CD4-positive, alpha-beta T cell treated with Interleukin-6 at 100 ng/mL for 8 hours (primary cell): Measurements from ENCODE around the gene TRIM9.

Experiments
- DNase-seq: peaks from one replicate; pipeline ENCODE4 v3.0.0-alpha.2; 2020; ENCODE audit warnings: mixed read lengths, low spot score

Gene TRIM9

DNA sequence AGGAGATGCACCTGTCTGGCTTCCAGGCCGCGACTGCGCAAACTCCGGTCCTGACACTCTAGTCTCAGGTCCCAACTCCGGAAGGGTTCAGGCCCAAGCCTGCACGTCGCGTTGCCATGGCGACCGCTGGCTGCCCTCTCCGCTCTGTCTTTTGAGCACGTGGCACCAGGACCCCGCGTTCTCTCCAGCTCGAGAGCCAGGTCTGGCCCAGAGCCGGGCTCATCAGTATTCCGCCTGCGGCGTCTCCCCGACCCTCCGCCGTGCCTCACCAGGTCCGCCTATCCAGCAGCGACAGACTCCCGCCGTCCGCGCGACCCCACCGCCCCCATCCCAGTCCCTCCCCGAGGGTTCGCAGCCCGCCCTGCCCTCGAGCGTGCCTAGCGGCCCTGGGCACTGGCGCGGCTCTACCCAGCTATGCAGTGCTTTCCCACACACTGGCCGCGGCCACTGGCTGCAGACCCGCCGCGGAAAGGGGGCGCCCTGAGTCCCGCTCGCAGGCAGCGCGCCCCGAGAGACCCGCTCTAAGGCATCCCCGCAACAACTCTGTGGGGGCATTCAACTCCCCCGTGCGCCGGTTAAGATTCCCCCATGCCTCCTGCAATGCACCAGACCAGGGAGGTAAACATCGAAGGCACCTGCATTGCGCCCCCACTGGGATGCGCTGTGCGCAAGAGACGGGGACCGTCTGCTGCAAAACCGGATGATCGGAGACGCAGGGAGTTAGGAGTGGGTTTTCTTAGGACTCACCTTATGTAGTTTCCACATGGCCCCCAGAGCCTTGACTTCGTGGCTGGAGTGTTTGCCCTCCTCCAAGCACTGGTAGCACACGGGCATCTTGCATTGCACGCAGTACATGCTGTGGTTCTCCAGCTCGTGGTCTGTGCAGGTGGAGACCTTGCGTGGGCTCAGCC lies 1.3 kb downstream of the TRIM9 start:
- peak; percentile 25 for DNase-seq

DNA sequence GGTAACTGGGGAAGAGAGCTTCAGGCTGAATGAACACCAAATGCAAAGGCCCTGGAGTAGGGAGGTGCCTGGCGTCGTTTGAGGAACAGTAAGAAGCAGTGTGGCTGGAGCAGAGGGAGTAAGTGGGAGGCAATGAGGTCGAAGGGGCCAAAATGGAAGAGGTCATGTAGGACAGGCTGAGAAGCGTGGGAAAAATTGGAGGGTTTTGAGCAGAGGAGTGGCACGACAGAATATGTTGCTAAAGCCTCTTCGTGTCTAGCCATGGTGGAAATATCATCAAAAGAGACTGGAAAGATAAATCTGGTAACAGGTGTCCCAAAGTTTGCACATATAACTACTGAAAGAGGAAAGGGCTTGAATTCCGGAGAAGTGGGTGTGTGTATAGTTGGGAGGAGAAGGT lies 1.9 kb downstream of the TRIM9 start:
- no peak for DNase-seq

DNA sequence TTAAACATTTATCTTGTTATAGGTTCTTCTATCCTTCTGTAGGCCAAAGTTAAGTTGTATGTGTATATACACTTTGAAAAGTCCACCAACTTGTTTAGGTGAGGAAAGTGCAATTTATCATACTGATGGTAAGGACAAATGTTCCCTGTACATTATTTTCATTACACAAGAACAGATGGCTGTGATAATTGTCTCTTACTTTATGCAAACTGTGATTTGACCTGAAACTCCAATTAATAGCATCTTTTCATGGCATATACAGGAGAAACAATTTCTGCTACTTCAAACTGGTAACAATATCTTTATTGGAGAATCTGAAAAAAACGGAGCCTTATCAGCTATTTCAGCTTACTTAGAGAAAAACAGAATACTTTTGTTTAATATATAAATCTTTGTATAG lies 5.6 kb downstream of the TRIM9 start:
- DNase-seq = no peak

DNA sequence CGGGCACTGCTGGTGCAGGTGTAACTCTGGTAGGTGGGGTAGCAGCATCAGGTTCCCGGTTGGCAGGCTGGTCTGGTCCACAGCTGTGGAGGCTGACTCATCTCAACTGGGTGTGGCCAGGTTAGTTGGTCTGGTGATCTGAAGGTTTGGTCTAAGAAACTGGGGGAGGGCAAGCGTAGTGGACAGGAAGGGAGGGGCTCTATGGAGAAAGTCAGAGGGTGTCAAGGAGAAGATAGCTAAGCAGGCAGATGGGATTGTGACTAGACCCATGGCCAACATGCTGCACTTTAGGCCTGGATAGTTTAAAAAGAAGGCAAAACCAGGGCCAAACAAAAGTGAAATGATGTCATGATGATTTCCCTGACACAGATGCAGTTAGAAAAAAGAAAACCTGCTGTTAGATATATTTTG lies 7.9 kb downstream of the TRIM9 start:
- no peak for DNase-seq

DNA sequence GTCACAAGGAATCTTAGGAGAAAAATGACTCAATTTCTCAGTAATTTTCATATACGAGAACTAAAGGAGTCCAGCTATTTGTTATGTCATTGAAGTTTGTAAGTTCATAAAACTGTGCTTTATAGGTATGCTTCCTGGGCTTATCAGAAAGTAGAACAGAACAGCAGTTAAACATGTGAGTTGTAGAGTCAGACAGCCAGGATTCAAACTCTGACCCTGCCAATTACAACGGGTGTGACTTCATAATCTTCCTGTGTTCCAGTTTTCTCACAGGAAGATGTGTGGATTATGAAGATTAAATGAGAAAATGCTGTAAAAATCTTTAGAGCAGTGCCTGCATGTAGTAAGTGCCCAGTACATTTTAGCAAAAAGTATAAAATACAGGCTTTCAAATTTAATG lies 8.9 kb downstream of the TRIM9 start:
- DNase-seq = no peak

DNA sequence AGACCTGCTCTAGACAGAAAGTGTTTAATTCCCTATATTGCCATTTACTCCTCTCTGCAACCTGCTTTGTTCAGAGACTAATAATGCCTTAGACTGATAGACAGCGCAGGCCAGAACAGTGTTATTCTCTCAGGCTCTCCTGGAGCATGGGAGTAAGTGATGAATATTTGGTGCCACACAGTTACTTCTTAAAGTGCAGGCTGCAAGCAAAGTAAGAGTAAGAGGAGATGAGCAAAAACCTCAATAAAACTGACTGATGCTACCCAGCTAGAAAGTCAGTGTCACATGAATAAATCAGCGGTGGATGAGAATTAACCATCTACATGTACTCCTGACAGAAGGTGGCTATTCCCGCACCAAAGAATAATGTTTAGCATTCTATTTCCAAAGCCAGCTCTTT lies 9.9 kb downstream of the TRIM9 start:
- no peak for DNase-seq

DNA sequence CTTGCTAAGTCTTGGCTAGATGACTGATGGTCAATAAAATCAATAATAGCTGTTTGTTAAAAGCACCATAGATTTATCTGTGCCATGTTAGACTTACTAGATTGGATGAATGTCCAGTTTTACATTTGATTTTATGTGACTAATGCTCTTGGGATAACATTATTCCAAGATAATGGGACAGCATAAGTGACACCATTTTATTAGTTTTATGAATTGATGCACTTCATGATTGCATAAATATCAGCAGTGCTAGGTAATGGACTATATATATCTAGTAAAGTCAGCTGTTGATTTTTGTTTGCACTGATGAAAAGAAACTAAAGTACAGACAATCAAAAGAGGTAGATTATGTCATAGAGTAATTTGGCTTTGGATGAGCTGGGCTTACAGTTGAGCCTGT lies 10.4 kb downstream of the TRIM9 start:
- DNase-seq = no peak

DNA sequence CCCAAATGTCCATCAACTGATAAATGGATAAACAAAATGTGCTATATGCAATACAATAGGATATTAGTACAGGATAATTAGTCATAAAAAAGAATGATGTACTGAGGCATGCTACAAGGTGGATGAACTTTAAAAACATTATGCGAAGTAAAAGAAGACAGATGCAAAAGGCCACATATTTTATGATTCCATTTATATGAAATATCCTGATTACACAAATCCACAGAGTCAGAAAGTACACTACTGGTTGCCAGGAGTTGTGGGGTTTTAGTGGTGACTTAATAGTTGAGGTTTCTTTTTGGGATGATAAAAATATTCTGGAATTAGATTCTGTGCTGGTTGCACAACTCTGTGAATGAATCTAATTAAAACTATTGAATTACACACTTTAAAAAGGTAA lies 12.6 kb downstream of the TRIM9 start:
- no peak for DNase-seq

DNA sequence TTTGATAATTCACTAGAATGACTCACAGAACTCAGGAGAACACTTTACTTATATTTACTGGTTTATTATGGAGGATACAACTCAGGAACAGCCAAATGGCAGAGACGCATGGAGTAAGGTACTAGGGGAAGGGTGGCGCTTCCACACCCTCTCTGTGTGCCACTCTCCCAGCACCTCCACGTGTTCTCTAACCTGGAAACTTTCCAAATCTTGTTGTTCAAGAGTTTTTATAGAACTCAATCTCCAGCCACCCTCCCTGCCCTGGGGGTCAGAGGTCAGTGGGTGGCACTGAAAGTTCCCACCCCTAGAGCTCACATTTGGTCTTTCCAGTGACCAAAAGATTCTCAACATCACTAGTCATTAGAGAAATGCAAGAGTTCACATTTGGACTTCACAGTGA lies 13.2 kb downstream of the TRIM9 start:
- DNase-seq = no peak

DNA sequence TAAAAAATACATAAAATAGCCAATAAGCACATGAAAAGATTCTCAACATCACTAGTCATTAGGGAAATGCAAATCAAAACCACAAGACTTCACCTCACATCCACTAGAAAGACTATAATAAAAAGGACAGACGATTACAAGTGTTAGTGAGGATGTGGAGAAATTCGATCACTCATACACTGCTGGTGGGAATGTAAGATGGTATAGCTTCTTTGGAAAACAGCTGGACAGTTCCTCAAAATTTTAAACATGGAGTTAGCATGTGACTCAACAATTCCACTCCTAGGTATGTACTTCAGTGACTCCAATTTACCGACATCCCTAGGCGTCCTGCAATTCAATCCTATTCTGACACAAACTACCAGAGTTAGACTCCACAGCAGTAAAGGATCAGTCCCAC lies 13.7 kb downstream of the TRIM9 start:
- no peak for DNase-seq

DNA sequence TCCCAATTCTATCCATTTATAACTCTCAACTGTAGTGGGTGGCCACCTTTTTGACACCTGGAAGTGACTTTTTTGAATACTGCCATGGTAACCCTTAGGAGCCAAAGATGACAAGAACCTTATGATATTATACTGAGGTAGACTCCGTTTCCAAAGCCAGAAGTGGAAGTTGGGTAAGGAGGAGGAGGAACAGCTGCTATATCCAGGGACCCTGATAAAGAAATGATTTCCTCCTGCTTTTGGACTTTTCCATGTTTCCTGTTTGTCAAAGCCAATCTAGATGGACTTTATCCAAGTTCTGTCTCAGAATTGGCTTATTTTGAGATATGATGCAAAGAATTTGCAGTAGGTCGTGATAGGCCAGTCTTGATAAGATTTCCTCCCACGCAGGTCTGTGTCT lies 14.3 kb downstream of the TRIM9 start:
- DNase-seq = no peak

DNA sequence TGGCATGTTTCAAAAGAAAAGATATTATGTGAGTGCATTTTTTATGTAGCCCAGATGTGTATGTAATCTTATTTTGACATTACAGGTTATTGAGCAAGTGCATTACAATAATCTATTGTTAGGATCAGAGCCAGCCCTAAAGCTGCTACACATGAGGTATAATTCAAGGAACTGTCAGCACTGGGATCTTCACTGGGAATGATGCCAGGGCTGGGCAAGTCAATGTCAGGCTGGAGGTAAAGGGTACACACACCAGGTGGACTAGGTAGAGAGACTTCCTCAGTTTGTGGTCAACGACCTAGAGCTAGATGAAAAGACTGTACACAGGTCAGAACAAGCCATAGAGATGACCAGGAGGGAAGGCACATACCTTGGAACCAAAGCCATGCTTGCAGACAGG lies 15.4 kb downstream of the TRIM9 start:
- no peak for DNase-seq

DNA sequence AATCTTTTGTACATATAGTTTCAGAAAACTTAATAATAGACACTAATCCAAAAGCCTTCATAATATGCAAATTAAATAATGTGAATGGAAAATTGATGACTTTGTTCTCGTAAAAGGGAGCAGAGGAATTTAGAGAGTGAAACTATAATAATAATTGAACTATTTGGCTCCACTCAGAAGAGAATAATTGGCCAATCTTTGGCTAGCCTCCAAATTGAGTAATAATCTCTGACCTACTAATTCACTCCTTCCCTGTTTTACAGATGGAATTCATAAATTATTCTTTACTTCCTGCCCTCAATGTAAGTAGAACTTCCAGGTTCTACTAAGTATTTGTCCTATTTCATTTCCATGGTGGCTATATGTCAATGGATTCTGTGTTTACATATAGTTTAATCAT lies 15.8 kb downstream of the TRIM9 start:
- no peak for DNase-seq

DNA sequence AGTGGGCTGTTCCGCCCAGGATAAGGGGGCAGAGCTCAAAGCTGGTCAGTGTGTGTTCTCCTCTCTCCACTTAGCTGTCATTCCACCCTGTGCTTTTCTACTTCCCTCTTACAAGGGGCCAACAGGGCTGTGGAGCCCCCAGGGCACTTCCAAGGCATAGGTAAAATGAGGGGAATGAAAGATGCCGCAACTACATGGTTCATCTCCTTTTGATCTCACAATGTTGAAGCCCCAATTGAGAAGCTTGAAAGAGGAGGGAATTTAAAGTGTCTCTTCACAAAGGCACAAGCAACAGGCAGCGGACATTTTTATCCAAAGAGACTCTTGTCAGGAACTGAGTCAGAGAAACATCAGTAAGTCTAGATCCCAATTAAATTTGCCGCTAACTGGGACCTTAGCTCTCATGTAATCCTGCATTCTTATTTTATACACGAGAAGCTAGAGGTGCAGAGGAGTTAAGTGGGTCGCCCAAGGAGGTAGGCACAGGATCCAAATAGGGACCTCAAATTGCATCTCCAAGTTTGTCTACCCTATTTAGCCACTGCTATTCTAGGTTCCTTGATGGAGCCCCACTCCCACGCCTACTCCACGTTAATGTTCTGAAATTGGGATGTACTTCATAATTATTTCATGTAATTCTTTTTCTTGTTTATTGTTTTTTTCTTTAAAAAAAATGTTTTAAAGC lies 20.1 kb downstream of the TRIM9 start:
- DNase-seq = no peak

DNA sequence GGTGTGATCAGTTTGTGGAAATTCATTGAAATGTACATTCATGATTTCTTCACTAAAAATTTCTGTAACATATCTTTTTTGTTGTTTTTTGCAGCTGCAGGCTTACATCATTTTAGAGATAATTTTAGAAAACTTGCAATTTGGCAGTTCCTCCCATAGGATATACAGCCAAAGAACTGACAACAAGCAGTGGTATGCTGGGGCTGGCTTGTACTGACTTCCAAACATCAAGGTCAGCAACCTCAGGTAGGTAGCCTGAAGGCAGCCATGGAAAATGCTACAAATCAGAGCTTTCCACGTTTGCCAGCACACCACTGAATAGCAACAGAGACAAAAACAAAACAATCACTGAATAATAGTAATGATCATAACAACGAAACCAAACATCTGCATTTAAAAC lies 21.2 kb downstream of the TRIM9 start:
- DNase-seq = no peak

DNA sequence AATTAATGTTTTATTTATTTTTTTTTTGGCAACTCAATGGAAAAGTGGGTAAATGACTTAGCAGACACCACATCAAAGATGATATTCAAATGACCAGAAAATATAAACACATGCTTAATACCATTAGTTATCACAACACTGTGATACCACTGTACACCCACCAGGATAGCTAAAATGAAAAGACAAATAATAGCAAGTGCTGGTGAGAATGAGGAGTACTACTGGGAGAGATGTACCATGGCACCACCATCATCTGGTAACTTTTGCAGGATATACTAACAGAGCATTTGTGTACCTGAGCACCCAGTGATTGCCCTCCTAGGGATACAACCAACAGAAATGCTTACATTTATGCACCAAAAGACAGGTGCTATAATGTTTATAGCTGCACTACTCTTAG lies 21.9 kb downstream of the TRIM9 start:
- DNase-seq = no peak

DNA sequence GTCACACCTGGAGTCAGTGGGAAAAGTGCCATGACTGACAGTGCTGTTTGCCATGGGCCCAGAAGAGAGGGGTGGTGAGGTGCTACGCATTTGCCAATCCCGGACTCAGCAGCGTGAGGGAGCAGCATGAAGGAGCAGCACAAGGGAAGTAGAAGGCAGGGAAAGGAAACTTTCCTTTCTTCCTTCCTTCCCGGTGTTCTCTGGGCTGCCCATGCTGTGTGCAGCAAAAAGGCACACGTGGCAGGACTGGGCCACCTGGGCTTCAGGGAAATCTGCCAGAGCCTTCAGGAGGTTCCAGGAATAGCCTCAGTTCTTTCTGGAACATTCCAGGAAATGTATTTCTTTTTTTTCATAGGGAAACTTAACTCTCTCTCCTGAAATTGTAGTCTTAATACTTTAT lies 23.0 kb downstream of the TRIM9 start:
- DNase-seq = no peak

DNA sequence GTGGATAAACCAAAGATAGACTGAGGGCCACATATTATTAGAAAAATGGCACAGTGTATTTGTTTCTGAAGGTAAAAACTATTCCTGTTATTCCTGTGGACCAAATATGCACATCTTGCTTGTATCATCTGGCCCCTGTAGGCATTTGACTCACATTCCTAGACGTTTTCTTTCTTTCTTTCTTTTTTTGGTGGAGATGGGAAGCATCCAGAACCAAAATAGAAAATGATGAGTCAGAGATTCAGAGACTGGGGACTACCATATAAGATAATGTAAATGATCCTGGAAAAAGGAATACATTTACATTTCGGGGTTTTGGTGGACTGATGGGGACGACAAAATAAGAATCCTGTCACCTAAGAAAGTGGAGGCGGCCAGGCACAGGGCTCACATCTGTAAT lies 24.2 kb downstream of the TRIM9 start:
- no peak for DNase-seq

DNA sequence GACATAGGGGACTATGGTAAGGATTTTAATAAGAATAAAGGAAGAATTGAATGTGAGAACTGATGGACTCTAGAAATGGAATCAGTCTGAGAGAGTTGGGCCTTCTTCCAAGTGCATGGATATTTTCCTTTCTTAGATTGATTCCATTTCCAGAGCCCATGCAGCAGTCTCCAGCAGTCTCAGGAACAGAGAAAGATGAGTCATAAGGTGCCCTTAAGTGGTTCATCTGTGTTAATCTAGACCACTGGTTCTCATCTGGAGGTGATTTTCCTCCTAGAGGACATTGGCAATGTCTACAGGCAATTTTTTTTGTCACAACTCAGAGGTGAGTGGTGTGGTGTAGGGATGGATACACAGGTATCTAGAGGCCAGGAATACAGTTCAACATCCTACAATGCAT lies 25.9 kb downstream of the TRIM9 start:
- DNase-seq = no peak

DNA sequence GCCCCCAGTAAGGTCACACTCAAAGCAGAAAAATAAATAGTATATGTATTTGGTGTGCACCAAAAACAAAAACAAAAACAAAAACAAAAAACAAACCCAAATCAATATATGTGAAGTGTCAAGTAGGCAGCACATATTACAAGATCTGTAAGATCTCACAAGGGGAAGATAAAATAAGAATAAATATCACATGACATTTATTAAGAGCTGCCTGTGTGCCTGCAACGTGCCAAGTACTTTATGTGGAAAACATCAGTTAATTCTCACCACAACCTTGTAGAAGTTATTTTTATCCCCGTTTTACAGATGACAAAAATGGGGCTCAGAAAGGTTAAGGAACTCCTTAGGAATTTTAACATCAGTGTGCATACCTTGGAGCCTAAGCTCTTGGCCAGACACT lies 26.6 kb downstream of the TRIM9 start:
- no peak for DNase-seq

DNA sequence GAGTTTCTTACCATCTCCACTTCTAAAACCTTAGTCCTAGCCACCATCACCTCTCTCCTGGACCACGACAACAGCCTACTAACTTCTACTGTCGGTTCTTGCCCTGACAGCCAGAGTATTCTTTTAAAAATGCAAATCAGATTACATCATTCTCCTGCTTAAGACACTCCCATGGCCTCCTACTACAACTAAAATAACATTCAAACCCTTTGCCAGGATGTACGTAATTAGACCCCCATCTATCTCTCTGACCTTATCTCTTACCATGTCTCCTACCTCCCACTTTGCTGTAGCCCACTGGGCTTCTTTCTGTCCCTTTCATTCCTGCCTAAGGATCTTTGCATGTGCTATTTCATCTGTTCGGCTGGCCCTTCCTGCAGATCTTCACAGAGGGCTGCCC lies 27.6 kb downstream of the TRIM9 start:
- no peak for DNase-seq

DNA sequence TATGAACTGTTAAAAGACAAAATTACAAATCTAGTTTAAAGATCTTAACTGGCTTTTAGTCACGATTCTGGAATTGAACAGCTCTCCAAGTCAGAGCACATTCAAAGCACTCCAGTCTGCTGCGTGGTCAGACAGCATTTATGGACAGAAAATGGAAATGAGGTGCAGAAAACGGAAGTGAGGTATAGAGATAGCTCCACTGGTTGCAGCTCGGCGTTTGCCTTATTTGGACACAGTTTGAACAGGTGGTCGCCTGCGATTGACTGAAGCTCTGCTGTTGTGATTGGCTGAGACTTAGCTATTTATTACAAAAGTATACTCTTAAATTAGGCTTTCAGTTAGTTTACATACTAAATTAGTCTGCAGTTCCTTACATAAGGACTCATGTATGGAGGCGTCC lies 28.3 kb downstream of the TRIM9 start:
- no peak for DNase-seq

DNA sequence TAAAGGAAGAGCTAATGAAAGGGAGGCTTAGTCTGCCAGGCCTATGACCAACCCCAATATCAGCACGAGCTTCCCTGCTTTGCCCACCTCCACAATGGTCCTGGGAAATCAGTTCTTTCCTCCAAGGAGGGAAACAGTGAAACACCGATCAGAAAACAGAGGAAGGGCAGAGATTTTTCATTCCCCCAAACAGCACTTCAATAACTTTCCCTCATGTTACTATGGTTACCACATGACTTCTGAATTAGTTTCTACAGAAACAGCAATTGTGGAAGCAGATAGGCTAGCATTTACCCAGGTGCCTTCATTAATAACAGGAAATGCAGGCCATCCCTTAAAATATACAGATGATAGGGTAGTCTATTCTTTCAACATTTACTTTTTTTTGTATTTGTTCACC lies 35.9 kb downstream of the TRIM9 start:
- DNase-seq = no peak

DNA sequence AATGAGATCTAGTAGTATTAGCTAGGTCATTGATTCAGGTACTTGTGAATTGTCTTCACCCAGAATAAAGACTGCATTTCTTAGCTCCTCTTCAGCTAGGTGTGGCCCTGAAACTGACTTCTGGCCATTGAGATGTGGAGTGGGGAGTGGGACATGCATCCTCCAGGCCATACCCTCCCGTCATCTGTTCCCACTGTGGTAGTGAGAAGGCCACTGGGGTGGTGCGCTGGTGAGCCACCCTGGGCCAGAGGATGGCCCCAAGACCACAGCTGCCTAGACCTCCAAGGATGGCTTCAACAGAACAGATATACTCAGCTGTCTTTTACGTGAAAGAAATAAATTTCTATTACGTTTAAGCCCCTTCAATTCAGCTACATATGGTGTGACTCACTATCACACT lies 36.5 kb downstream of the TRIM9 start:
- DNase-seq = no peak
